Measurements from ENCODE around the gene ELANE. TPM values are rescaled to one million over a fixed set of nuclear protein-coding genes. Genes with fewer than 3 reads are reported as not detected.

The ELANE gene
- total and polyA plus RNA-seq, 9 of the 15 experiments (the other 6 are each of a cell fraction or from before 2014, with no cell fraction given), result not detected

- TF ChIP-seq RCOR1 (IDR thresholded peaks at IDR 0.05; ENCODE audit: borderline replicate concordance in 1 of 2, low read depth in 2 of 2, low read length in 2 of 2) (no peak), SNAPC5 (CRISPR knock-in tag; IDR thresholded peaks at IDR 0.05) (no peak), PTRF (tag; IDR thresholded peaks at IDR 0.05) (no peak), ATF6 (CRISPR knock-in tag; IDR thresholded peaks at IDR 0.05) (no peak), ZNF586 (CRISPR knock-in tag; conservative IDR thresholded peaks at IDR 0.05) (no peak), HMG20B (CRISPR knock-in tag; IDR thresholded peaks at IDR 0.05) (no peak), FOSL1 (tag; conservative IDR thresholded peaks at IDR 0.05) (peak; percentile 73), SPI1 (IDR thresholded peaks at IDR 0.05; ENCODE audit: borderline replicate concordance, low read depth, low read length) (no peak), ATF7 (IDR thresholded peaks at IDR 0.05) (no peak), NFATC3 (IDR thresholded peaks at IDR 0.05) (no peak), SMAD3 (CRISPR knock-in tag; conservative IDR thresholded peaks at IDR 0.05) (no peak), RB1 (IDR thresholded peaks at IDR 0.05; ENCODE audit: low read depth) (no peak), SNRNP70 (optimal IDR thresholded peaks at IDR 0.05; ENCODE audit: low read depth, low read length) (no peak)
These were observed 17.4 kb downstream of the ELANE start (continued) for GRCh38 chr19:869245-870177.
